Right forelimb (tissue), 1 donor: ENCODE data around the gene ZP3.
"Not testable (repeated sequence)": the region's sequence is repeated elsewhere in the genome, so short reads cannot be mapped to it uniquely, and the experiment has no call there.

ENCODE experiments used
- DNase-seq: peaks from one replicate; pipeline ENCODE4 v3.0.0-alpha.2; 2018

The ZP3 gene

DNA sequence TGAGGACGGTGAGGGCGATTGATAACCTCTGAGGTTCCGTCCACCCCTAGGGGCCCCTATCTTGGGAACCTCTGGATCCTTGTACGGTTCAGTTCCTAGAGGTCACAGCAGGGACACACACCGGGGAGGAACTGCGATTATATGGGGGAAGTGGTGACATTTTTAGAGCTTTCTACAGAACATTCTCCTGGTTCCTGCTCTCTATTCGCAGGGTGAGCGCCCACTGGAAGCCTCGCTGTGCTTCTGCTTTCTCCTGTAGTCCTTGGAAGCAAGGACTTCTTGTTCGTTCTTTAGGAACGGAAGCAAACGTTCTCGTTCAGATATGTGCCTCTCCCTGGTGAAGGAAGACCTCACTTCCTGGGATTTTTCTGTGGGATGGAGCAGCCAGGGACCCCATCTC, 63.2 kb downstream of the ZP3 start:
- not testable (repeated sequence) for DNase-seq
